T-helper 2 cell (primary cell): ENCODE measurements around the gene PLCG1.
A peak's percentile ranks its signal among the peaks of the same experiment; 100 is the strongest.

Experiments used
- DNase-seq, 5 experiments: peaks; one replicate each; pipeline versions ENCODE4 v3.0.0 to v3.0.0-alpha.2; 2012 to 2022

Gene PLCG1

GRCh38 chr20:41167481-41168253 is 30.3 kb downstream of the PLCG1 start:
- peak in 1 of 5 experiments; percentile 32 for DNase-seq

DNA sequence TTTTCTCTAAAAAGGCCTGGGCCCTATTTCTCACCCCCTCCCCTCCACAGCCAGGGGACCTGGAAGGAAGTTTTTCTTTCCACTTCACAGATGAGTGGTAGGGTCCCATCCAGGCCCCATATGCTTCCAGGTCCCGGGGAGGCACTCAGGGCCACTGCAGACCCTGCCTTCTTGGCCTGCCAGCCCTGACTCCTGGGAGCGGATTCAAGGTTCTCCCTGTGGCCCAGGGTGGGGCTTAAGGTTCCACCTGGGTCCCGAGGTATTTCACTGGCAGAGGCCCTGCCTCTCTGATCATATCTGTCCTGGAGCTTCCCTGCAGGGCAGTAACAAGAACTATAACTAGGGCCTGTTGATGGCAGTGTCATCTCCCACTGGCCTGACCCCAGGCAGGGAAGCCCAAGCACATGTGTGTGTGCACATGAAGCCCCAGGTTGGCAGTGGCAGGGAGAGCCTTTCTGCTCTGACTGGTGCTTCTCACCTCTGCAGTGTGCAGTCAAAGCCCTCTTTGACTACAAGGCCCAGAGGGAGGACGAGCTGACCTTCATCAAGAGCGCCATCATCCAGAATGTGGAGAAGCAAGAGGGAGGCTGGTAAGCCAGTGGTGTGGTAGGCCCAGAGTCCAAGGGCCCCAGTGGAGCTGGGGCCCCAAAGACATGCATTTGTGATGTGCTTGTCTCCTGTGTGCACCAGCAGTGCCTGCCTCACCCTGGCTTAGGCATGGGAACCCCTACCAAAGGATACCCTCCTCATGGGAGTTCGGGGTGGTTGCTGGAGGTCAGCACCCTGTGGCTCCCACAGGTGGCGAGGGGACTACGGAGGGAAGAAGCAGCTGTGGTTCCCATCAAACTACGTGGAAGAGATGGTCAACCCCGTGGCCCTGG is 31.2 kb downstream of the PLCG1 start:
- DNase-seq, result no peak

- no peak for DNase-seq
These were observed 31.9 kb downstream of the PLCG1 start for GRCh38 chr20:41169162-41169690.

- no peak for DNase-seq
These were observed 32.5 kb downstream of the PLCG1 start for GRCh38 chr20:41169791-41170351.

DNA sequence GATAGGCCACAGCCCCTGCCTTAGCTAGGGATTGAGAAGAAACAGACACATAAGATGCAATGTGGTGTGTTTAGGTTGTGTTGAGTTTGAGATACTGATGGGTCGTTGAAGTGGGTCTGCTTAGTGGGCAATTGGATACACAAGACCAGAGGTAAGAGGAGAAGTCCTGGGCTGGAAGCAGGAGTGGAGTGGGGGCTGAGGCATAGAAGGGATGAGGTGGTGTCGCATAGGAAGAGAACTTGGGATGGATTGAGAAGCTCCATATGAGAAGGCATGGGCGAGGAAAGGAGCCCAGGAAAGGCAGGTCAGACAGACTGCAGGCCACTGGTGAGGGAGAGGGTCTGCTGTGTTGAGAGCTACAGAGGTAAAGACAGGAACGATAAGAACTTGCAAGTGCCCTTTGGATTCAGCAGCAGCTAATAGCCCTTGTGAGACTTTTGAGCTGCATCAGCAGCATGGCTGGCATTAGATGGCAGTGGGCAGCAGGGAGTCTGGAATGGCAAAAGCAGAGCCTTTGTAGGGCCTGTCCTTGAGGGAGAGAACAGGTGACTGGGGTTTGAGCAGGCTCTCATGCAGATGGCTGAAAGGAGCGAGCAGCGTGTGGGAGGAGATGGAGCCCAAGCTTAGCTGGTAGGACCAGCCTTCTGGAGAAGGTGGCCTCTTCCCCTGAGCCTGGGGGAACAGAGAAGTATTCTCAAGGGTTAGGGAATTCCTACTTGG is 33.2 kb downstream of the PLCG1 start:
- no peak for DNase-seq

- no peak for DNase-seq
These were observed 34.5 kb downstream of the PLCG1 start for GRCh38 chr20:41171736-41172295.

DNA sequence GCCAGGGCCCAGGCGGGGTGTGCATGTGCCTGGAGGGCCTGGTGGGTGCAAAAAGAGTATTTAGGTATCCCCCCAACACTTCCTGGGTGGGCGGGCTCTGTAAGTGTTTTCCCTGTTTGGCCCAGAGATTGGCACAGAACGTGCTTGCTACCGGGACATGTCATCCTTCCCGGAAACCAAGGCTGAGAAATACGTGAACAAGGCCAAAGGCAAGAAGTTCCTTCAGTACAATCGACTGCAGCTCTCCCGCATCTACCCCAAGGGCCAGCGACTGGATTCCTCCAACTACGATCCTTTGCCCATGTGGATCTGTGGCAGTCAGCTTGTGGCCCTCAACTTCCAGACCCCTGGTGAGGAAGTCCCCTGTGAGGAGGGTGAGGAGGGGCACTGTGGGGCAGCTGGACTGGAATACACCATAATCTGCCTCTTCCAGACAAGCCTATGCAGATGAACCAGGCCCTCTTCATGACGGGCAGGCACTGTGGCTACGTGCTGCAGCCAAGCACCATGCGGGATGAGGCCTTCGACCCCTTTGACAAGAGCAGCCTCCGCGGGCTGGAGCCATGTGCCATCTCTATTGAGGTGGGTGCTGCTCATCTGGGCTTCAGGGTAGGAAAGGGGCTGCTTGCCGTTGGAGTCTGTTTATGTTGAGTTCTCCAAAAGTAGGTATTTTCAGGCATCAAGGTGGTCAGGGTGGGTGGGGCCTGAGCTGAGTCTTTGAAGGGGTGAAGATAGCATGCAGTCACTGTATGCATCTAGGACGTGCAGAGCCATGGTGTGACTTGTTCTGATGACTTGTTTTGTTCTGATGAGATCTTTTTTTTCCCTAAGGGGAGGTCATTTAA is 35.2 kb downstream of the PLCG1 start:
- DNase-seq, result no peak

GRCh38 chr20:41173161-41173721 is 35.9 kb downstream of the PLCG1 start:
- DNase-seq, result peak; percentile 36 to 53 (median 48)

DNA sequence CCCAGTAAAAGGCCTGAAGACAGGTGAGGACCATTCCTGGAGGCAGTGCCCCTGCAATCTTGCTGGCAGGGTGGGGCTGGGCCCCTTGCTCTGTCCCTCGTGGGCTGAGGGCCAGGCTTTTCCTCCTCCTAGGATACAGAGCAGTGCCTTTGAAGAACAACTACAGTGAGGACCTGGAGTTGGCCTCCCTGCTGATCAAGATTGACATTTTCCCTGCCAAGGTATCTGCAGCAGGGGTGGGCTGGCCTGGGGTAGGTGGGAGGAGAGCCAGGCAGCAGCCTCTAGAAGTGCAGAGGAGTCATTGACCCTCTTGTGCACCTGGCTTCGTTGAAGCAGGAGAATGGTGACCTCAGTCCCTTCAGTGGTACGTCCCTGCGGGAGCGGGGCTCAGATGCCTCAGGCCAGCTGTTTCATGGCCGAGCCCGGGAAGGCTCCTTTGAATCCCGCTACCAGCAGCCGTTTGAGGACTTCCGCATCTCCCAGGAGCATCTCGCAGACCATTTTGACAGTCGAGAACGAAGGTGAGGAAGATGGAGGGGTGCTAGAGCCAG is 36.5 kb downstream of the PLCG1 start:
- no peak for DNase-seq

- DNase-seq, result no peak
These were observed 37.0 kb downstream of the PLCG1 start for GRCh38 chr20:41174373-41174772.

DNA sequence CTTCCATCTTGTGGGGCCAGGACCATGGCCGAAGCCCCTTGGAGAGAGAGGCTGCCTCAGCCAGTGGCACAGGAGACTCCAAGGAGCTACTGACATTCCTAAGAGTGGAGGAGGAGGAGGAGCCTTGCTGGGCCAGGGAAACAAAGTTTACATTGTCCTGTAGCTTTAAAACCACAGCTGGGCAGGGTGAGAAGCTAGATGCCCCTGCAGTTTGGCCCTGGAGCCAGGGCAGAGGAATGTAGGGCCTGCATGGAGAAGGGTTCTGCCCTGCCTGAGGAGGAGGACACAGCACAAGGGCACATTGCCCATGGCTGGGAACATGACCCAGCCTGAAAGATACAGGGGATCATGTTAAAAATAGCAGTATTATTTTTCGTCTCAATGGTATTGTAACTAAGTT is 37.4 kb downstream of the PLCG1 start:
- DNase-seq, result no peak

- DNase-seq, result no peak
These were observed 37.9 kb downstream of the PLCG1 start for GRCh38 chr20:41175201-41175651.

DNA sequence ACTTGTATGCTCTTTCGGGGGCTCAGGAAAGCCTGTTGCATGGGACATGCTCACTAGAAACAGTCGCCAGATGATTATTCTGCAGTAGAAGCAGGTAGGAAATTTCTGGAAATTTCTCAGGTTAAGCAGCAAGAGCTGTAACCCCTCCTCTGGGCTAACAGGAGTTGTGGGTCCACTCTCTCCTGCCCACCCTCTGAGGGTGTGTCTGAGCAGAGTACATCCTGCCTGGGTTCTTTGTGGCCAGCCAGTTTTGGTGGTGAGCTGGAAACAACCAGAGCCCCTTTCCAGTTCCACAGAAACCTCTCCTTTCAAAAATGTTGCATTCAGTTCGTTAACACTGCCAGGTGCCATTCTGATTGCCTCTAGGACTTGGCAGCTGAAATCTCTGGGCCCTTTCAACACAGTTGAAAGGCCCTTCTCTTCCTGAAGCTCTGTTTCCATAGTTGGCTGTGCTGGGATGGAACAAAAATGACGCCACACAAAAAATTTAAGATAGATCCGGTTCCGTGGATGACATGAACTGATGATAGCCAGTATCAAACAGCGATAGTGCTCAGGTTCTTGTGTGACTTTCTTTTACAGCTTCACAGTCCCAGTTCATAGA is 38.5 kb downstream of the PLCG1 start:
- no peak for DNase-seq

DNA sequence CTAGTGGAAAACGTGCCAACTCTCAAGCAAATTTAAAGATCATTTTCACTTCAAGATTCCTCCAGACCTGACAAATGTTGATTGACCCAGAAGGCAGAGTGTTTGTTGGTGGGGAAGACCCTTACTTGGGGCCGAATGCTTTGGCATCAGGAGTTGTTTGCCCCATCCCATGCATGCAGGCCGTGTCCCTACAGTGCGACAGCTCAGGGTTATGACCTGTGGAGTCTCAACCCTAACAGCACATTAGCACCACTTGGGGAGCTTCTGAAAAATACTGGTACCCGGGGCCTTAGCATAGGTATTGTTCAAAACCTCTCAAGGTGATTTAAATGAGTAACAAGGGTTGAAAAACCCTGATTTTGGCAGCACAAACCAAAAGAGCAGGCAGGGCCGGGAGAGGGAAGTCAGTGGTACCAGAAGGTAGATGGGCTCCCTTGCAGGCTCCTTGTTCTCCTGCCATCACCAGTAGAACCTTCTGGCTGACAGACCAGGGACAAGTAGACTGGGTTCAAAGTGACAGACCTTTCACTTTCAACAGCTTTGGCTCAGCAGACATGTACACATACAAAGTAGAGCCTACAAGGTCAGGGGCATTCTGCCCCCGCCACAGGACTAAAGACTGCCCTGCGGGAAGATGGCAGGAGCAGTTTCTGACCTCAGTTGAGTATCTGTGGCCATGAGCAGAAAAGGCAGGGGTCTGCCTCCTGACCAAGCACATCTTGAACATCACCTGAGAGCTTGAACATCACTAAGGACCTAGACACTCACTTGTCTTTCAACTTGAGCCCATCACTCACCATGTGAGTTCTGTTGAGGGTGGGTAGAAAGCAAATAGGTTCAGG is 39.6 kb downstream of the PLCG1 start:
- DNase-seq, result no peak

DNA sequence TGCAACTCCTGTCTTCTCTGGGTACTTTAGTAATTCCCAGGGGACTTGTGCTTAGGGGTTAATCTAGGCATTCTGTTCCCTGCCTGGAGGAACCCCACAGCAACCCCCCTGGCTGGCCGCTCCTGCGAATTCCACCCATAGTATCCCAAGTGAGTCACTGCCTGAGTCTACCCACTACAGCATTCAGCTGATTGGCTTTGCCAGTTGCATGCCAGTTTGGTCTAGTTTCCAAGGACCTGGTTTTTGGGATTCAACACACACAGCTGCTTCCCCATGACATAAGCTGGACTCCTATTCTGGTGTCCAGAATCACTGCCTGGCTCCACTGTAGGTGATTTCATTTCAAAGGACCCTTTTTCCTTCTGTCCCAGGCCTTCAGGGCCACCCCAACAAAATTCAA is 40.3 kb downstream of the PLCG1 start:
- no peak for DNase-seq

DNA sequence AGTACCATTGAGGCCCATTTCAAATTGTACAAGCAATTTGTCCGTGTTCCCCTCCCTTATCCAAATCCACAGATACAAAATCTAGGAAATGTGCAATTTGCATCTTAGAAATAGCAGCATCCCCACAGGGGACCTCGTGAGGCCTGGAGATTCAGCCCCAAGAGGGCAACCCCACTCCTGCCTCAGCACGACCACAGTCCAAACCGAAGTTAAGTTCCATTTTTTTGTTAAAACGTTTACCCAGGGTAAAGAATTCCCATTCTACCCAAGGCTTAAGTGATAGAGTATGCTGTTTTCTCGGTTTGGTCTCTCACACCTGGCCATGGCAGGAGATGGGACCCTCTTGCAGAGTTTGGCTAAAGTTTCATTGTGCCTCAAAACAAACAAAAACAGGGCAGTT is 41.2 kb downstream of the PLCG1 start:
- no peak for DNase-seq

- DNase-seq, result no peak
These were observed 41.6 kb downstream of the PLCG1 start for GRCh38 chr20:41178904-41179432.

DNA sequence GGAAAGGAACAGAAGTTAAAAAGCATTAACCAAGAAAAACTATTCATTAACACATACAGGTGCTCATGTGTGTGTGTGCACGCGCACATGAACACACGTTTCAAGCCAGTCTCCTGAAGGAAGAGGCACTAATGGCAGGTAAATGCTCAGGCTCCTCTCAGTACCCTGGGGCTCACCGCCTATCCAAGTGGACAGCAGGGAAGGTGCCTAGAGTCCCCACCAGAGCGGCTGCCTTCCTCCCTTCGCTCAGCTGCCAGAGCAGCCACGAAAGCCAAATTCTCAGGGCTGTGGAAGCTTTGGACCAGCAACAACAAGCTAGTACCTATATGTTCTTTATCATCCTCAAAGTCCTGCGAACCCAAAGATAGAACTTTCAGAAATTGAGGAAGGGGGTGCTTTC is 42.6 kb downstream of the PLCG1 start:
- DNase-seq, result no peak
